ENCODE data around the gene ITPRIPL2.

DNA sequence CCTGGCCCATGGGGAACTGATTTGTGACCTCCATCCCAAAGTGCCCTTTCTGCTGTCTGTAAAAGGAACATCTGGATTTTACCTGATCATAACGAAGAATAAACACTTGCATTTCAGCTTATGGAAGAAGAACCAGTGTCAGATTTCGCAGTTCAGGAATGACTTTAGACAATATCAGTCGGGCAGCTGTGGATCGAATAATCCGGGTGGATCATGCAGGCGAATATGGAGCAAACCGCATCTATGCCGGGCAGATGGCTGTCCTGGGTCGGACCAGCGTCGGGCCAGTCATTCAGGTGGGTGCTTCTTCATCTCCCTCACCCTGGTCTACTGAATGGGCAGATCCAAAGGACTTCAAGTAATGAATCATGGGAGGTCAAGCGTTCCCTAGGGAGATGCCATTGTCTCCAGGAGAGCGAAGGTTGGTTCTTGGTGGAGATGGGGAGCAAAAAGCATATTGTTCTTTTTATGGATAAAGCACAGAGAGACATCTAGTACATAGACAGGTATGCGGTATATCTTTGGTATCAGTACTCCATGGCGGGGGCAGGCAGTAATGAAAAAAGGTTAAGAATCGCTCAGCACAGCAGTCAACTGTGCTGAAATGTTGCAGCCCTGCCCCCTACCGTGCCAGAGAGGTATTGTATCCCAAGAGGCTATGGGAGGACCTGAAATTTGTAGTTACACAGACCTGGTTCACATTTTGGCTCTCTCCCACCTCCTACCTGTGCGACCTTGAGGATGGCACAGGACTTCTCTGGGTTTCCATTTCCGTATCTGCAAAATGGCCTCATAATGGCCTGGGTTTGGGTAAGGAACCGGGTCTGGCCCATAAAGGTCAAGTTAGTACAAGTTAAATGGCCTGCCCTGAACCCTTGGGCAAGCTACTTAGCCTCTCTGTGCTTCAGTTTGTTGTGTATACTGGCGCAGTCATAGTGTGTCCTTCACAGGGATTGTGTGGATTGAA lies 41.7 kb upstream of the ITPRIPL2 start:
- peak; percentile 62 for TF ChIP-seq CTCF (IDR thresholded peaks at IDR 0.05; ENCODE audit: low read depth, low read length)
- TF ChIP-seq EZH2phosphoT487 (IDR thresholded peaks at IDR 0.05; ENCODE audit: low read depth) = no peak
